Measurements from ENCODE around the gene PTTG1IP2.

The PTTG1IP2 gene

DNA sequence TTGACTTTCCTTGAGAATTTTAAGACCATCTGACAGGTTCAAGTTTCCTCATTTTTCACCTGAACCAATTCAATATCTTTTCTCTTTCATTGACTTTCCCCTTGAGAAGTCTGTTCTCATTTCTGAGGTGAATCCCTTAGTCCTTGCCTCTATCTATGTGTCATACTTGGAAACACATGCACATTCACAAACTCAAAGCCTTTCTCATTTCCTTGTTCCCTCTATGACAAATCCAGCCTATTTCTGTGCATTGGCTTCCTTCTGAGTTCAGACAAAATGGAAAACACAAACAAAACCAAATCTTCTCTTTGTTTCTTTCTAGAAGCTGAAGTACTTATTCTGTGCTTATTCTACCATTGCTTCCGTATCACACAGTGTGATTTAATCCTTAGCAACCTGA is 13.8 kb downstream of the PTTG1IP2 start:
- DNase-seq (ENCODE audit: low read depth), result no peak

DNA sequence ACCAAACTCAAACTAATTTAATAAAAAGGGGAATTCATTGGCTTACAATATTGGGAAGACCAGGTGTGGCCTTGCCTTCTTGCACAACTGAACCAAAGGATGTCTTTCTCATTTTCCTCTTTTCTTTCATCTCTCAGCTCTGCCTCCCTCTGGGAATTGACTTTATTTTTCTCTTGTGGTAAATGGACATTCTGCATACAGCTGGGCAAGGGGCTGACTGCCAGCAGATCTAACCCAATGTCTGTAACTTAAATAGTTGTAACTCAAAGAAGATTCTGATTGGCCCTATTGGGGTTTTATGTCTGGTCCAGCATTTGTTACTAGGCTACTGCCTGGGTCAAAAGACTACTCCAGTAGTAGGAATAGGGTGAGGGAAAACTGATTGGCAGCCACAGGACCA is 15.3 kb downstream of the PTTG1IP2 start:
- no peak for DNase-seq (ENCODE audit: low read depth)

DNA sequence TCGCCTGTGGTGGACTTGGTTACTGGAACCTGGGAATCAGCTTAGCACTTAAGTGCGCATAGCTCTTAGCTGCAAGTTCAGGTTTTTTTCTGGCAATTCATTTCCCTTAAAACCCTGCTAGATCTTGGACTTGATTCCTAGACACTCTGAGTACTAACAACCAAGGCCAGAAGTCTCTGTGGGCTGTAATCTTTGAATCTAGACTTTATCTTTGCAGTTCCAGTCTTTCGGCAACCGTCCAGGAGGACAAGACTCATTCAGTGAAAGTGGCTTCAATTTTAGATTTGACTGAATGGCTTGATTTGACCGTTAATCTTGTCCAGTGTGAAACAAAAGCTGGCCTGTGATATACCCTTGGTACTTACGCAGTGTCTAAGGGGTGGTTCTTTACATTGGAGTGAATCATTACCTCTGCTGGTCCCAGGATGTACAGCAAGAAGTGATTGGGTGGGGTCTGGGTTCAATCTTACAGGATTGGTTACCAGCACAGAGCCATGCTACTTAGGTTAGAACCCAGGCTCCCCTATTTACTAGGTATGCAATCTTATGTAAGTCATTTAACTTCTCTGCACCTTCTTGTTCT is 16.4 kb downstream of the PTTG1IP2 start:
- DNase-seq (ENCODE audit: low read depth), result no peak

DNA sequence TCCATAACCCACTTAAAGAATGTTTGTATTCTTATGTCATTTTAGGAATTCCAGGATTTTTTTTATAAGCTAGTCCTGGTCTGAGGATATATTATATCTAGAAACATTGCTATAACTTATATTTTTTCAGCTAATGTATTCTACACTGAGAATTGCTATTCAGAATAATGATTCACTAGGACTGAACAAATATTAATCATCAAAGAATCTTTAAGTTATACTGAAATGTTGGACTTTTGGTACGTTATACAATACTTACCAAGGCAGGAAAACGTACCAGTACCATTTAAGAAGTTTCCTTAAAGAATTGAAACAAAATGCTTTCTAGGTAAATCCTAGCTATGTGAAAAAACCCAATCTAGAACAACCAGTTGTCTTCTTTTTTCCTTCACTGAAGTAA is 18.4 kb downstream of the PTTG1IP2 start:
- no peak for DNase-seq (ENCODE audit: low read depth)

DNA sequence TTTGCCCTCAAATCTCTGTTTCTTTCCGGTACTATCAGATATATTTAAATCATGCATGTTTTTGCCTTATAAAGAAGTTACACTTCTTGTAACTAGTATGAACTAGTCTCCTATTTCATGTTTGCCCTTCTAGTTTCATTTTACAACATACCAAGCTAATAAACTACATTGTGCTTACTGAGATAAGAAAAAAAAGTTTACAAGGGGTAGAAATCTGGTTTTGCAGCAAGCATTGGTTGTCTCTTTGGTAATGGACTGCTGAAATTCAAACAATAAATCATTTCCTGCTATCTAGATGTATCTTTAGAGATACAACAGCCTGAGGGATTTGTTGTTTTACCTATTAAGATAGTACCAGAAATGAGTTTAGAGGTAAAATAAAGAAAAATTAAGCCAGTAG is 18.8 kb downstream of the PTTG1IP2 start:
- no peak for DNase-seq (ENCODE audit: low read depth)

DNA sequence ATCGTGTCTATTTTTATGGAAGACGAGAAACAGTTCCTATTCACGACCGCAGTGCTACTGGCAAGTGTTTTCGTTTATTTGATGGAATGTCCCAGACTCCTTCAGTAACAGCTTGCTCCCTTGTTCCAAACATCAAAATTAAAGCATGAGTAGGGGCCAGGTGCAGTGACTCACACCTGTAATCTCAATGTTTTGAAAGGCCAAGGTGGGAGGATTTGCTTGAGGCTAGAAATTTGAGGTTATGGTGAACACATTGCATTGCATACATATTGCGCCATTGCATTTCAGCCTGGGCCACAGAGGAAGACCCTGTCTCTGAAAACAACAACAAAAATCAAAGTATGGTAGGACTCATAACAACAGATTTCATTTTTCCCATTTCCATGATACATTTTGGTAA is 22.8 kb downstream of the PTTG1IP2 start:
- DNase-seq (ENCODE audit: low read depth), result no peak

DNA sequence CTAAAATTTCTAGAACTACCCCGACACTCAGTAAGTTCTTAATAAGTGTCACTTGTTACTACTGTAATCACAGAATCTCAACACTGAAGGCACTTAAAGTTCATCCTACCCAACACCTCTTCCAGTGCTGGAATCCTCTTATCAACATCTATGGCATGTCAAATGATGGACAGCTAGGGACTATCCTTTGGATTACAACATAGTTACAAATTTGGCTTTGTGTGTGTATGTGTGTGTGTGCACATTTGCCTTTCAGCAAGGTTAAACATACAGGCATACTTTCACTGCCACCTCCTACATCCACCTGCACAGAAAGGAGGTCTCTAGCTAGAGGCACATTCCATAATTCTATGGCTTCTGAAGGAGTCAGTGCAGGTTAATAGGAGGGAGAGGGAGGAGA is 25.8 kb downstream of the PTTG1IP2 start:
- DNase-seq (ENCODE audit: low read depth), result no peak

DNA sequence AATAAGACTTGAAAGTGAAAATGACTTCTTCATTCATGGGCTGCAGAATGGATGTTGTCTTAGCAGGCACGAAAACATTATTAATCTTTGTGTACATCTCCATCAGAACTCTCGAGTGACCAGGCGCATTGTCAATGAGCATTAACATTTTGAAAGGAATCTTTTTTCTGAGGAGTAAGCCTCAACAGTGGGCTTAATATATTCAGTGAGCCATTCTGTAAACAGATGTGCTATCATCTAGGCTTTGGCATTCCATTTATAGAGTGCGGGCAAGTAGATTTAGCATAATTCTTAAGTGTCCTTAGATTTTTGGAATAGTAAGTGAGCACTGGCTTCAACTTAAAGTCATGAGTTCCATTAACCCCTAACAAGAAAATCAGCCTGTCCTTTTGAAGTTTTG is 33.1 kb downstream of the PTTG1IP2 start:
- DNase-seq (ENCODE audit: low read depth), result no peak

DNA sequence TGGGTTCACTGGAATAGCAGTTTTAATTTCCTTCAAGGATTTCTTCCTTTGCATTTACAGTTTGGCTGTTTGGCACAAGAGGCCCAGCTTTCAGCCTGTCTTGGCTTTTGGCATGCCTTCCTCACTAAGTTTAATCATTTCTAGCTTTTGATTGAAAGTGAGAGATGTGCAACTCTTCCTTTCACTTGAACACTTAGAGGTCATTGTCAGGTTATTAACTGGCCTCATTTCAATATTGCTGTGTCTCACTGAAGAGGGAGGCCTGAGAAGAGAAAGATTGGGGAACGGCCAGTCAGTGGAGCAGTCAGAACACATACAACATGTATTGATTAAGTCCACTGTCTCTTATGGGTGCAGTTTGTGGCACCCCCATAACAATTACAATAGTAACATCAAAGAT is 33.9 kb downstream of the PTTG1IP2 start:
- DNase-seq (ENCODE audit: low read depth), result no peak

DNA sequence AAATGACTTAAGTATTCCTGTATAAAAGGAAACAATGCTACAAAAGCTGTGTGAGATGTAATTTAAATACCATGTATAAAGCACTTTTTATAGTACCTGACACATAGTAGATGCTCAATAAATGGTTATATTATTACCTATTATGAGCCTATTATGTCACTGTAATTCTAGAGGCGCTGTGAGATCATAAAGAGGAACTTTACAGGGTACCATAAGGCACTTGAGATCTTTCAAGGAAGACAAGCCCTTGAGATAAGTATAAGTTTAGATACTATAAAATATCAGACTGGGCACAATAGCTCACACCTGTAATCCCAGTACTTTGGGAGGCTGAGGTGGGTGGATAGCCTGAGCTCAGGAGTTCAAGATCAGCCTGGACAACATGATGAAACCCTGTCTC is 38.3 kb downstream of the PTTG1IP2 start:
- DNase-seq (ENCODE audit: low read depth), result no peak

DNA sequence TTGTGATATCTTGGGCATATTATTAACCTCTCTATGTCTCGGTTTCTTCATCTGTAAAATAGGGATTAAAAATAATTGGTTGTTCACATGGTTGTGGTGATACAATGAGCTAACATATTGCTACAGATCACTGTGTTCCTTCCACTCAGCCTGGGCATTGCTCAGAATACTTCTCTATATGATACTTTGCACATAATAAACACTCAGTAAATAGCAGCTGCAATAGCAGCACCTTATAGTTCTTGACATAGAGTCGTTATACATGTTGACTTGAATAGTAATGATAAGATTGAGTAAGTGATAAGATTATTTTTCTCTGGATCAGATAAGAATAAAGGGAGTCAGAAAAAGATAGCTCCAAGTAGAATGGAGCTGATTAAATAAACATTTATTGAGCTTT is 42.3 kb downstream of the PTTG1IP2 start:
- DNase-seq (ENCODE audit: low read depth), result no peak

DNA sequence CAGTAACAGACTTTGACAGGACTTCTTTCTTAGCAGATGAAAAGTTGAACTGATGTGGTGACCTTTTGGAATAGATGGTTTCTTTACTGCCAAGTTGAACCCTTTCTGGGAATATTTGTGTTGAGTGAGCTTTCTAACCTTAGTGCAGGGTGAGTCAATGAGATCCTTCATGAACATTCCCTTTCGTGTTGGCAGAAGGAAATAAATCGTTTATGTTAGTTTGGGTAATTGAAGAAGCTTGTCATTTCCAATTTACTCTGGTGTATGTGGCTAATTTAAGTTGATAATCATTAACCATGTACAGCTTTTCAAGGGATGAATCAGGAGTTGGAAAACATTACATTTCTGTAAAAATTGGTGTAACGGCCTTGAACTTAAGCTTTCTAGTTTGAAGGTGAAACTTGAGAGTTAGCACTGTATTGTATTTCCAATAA is 43.4 kb downstream of the PTTG1IP2 start:
- peak; percentile 8 for DNase-seq (ENCODE audit: low read depth)

DNA sequence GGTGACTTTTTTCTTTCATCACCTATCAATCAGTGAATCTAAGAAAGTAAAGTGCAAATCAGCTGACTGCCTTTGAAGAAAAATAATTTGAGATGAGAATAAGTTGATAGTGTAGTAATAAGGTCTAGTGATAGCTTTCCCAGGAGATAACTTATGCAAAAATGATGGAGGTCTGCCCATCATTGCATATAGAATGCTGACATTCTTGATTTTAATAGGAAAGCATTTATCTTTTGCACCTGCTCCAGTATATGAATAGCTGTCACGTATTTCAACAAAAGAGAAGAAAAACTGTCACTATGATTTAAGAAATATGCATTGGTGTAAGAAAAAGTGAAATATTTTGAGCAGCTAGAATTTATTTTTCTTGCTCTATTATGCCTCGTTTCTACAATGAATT is 46.8 kb downstream of the PTTG1IP2 start:
- DNase-seq (ENCODE audit: low read depth), result no peak

DNA sequence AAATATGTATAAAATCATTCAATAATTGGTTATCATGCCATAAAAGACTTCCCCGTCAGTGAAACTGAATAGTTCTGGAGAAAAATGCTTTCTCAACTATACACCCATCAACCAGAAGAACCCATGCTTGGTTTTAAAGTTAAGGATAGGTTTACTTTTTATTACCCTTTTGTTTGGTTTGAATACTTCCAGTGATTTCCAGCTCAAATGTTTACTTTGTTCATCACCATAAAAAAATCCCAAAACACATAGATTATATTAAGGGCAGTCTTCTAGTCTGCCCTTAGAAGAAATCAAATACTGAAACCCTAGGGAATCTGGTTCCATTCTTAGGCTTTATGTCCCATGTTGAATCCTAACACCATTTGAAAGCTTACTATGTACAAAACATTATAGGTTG is 49.2 kb downstream of the PTTG1IP2 start:
- DNase-seq (ENCODE audit: low read depth), result no peak

DNA sequence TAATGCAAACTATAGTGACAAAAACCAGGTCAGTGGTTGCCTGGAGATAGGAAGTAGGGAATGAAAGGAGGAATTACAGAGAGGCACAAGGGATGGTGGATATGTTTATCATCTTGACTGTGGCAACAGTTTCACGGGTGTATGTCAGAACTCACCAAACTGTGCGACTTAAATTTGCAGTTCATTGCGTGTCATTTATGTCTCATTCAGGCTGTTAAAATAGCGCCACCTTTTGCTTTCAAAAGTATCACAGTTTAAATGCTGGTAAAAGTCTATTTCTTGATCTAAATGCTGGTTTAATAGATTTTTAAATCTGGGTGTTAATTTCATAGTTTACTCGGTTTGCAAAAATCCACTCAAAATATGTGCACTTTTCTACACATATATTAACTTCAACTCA is 51.0 kb downstream of the PTTG1IP2 start:
- DNase-seq (ENCODE audit: low read depth), result no peak

DNA sequence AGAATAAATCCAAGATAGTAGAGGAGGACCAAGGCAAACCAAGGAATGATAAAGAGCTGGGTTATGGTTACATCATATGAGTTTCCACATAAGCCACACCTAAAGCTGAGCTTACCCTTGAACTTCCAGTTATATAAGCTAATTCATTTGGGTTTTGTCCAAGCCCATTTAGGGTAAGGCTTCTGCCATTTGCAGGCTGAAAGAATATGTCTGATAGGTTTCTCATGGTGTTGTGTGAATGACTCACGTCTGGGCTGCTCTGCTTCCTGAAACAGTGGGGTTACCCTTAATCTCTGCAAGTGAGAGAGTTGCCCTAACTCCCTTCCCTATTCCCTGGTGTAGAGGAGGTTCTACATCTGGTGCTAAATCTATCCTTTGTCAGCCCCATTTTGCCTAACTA is 60.8 kb downstream of the PTTG1IP2 start:
- peak; percentile 29 for DNase-seq (ENCODE audit: low read depth)

DNA sequence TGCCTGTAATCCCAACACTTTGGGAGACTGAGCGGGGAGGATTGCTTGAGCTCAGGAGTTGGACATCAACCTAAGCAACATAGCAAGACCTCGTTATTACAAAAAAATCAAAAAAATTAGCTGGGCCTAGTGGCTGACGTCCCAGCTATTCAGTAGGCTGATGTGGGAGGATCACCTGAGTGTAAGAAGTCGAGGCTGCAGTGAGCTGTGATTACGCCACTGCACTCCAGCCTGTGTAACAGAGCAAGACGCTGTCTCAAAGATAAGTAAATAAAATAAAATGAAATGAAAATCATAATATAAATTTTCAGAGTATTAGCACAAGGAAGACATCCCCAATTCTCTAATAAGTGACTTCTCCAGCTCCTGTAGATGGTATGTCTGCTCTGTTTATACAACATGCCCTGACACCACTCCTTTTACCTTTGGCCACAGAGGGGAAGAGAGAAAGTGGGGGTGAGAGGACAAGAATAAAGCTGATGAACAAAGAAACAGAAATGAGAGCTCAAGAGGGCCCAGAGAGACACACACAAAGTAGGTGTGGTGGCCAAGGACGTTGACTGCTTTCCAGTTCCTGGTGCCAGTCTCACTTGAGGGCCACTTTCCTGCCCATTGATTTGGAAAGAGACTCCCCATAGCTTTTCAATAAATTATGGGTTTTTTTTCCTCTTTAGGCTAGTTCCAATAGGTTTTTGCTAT is 62.9 kb downstream of the PTTG1IP2 start:
- no peak for DNase-seq (ENCODE audit: low read depth)

DNA sequence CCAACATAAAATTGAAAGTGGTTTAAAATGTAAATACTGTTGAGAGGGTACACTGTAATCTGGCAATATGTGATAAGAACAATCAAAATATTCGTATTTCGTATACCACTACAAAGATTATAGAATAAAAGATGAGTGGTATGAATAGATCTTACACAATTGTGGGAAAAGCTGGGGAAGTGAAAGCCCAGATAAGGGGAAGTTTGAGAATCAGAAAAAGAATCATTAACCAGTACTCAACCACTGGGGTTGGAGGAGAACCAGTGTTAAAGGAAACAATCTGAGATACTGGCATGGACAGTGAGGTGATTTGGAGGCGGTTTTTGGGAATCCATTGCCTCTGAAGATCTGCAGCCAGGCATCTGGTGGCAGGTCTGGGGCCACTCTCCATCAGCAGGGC is 67.0 kb downstream of the PTTG1IP2 start:
- no peak for DNase-seq (ENCODE audit: low read depth)

DNA sequence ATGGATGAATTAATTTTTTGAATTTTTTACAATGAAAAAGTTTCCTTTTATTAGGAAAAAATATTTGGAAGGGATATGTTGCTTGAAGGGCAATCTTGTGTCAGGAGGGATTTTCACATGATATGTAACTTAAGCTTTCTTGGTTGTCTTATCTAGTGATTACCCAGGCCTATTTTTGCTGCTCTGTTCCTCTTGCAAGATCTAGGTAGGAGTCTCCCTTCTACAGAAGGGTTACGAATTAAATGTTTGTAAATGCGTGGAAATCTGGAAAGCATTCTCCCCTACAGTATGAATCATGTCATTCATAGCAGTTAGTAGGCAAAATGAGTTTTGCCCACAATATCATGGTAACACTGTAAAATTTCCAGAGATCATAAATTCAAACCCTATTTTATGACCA is 69.0 kb downstream of the PTTG1IP2 start:
- DNase-seq (ENCODE audit: low read depth), result no peak

DNA sequence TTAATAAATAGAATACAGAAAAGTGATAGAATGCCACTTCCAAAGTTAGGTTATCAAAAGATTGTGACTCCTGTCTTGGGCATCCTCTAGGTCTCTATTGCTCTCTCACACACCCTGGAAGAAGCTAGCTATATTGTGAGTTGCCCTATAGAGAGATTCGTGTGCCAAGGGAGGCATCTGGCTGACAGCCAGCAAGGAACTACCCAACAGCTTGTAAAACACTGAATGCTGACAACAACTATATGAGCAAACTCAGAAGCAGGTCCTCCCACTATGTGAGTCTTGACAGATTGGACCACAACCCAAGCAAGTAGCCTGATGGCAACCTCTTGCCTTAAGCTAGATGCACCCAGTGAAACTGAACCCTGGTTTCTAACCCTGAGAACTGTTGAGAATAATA is 71.0 kb downstream of the PTTG1IP2 start:
- DNase-seq (ENCODE audit: low read depth), result no peak

DNA sequence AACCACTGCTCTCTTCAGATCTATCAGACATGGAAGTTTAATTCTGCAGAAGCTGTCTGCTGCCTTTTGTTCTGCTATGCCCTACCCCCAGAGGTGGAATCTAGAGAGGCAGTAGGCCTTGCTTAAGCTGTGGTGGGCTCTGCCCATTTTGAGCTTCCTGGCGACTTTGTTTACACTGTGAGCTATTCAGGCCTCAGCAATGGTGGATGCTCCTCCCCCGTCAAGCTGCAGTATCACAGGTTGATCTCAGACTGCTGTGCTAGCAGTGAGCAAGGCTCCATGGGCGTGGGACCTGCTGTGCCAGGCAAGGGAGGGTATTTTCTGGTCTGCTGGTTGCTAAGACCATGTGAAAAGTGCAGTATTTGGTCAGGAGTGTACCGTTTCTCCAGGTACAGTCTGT is 81.6 kb downstream of the PTTG1IP2 start:
- DNase-seq (ENCODE audit: low read depth), result no peak

DNA sequence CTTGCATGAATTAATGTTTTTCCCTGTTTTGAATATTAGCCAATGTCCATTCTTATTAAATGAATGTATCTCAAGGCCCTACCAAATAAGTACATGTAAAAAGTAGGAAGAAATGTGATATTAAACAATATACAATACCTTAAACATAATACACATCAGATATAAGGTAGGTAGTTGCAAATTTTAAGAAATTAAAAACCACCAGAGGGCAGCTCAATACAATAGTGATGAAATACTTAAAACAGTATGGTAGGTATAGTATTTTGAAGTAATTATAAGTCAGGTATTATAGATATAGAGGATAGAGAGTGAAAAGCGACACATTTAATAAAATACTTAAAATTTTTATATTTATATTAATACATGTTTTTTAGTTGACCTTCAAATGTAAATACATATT is 83.1 kb downstream of the PTTG1IP2 start:
- no peak for DNase-seq (ENCODE audit: low read depth)

DNA sequence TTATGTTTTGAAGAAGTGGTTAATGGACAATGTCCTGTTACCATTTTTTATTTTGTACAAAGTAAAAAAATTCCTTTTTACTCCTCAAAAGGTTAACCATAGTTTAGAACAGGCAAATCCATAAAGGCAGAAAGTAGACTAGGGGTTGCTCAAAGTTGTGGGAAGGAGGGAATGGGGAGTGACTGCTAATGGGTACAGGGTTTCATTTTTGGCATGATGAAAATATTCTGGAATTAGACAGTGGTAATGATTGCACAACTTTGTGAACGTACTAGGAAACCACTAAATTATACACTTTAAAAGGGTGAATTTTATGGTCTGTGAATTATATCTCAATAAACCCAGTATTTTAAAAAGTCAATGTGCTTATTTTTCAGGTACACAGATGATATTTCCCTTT is 91.3 kb downstream of the PTTG1IP2 start:
- peak; percentile 38 for DNase-seq (ENCODE audit: low read depth)

Measured in stromal cell of bone marrow (primary cell).